ENCODE measurements around the gene SCUBE3.

DNA sequence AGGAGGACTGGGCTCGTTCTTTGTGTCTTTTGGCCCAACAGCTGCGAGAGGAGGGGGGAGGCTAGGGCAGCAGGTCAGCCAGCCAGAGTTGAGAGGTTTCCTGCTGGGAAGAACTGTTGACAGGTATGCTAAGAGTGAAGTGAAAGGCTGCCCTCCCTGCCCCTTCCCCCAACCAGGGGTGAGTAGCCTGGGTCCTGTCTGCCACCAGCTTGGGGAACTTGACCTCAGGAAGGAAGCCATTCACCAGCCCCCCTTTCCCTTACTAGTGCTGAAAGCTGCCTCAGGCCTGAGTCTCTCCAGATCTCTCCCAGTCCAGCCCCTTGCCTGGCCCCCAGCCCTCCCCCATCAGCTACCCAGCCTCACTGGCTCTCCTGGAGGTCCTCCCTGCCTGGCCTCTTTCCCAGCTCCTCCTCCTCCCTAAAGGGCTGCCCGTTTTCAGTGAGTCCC lies 25.1 kb downstream of the SCUBE3 start:
- TF ChIP-seq, protein P1, sequence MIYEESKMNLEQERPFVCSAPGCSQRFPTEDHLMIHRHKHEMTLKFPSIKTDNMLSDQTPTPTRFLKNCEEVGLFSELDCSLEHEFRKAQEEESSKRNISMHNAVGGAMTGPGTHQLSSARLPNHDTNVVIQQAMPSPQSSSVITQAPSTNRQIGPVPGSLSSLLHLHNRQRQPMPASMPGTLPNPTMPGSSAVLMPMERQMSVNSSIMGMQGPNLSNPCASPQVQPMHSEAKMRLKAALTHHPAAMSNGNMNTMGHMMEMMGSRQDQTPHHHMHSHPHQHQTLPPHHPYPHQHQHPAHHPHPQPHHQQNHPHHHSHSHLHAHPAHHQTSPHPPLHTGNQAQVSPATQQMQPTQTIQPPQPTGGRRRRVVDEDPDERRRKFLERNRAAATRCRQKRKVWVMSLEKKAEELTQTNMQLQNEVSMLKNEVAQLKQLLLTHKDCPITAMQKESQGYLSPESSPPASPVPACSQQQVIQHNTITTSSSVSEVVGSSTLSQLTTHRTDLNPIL (CRISPR knock-in tag; IDR thresholded peaks at IDR 0.05; ENCODE audit: low read depth) = no peak
- TF ChIP-seq ZFP3 (CRISPR knock-in tag; IDR thresholded peaks at IDR 0.05) = no peak

All from SK-N-SH treated with all-trans-retinoic acid at 6 μM for 48 hours (cell line).